GM18526 (cell line): ENCODE data around the gene CXCR1.

Experiments used
- POLR2A ChIP-seq: IDR thresholded peaks from 3 replicates; pipeline ENCODE4 v1.6.1; 2011; ENCODE audit not compliant: insufficient read length; ENCODE audit errors: extremely low read depth

The CXCR1 gene

GRCh38 chr2:218129458-218130135 is 37.2 kb downstream of the CXCR1 start:
- no peak for TF ChIP-seq POLR2A

GRCh38 chr2:218128781-218129457 is 37.8 kb downstream of the CXCR1 start:
- no peak for TF ChIP-seq POLR2A

- TF ChIP-seq POLR2A: no peak
These were observed 38.8 kb downstream of the CXCR1 start for GRCh38 chr2:218127929-218128455.

GRCh38 chr2:218125626-218126080 is 41.1 kb downstream of the CXCR1 start, which contains the start of gene CXCR2:
TSS of gene CXCR2 (plus strand) at chr2:218126028. CDS start at chr2:218134802, 8,774 bp downstream.
- no peak for TF ChIP-seq POLR2A

GRCh38 chr2:218125095-218125494 is 41.7 kb downstream of the CXCR1 start:
- TF ChIP-seq POLR2A: no peak

- no peak for TF ChIP-seq POLR2A
These were observed 42.8 kb downstream of the CXCR1 start for GRCh38 chr2:218123986-218124385.
